Stimulated activated naive CD4-positive, alpha-beta T cell treated with Interleukin-2 at 50 U/mL for 16 hours (primary cell): Measurements from ENCODE around the gene MEGF8.

Experiments used
- DNase-seq: peaks from one replicate; lab custom pipeline; 2025; lab: John Stamatoyannopoulos, UW

MEGF8 gene, protein sequence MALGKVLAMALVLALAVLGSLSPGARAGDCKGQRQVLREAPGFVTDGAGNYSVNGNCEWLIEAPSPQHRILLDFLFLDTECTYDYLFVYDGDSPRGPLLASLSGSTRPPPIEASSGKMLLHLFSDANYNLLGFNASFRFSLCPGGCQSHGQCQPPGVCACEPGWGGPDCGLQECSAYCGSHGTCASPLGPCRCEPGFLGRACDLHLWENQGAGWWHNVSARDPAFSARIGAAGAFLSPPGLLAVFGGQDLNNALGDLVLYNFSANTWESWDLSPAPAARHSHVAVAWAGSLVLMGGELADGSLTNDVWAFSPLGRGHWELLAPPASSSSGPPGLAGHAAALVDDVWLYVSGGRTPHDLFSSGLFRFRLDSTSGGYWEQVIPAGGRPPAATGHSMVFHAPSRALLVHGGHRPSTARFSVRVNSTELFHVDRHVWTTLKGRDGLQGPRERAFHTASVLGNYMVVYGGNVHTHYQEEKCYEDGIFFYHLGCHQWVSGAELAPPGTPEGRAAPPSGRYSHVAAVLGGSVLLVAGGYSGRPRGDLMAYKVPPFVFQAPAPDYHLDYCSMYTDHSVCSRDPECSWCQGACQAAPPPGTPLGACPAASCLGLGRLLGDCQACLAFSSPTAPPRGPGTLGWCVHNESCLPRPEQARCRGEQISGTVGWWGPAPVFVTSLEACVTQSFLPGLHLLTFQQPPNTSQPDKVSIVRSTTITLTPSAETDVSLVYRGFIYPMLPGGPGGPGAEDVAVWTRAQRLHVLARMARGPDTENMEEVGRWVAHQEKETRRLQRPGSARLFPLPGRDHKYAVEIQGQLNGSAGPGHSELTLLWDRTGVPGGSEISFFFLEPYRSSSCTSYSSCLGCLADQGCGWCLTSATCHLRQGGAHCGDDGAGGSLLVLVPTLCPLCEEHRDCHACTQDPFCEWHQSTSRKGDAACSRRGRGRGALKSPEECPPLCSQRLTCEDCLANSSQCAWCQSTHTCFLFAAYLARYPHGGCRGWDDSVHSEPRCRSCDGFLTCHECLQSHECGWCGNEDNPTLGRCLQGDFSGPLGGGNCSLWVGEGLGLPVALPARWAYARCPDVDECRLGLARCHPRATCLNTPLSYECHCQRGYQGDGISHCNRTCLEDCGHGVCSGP (N-terminal part only)

DNA sequence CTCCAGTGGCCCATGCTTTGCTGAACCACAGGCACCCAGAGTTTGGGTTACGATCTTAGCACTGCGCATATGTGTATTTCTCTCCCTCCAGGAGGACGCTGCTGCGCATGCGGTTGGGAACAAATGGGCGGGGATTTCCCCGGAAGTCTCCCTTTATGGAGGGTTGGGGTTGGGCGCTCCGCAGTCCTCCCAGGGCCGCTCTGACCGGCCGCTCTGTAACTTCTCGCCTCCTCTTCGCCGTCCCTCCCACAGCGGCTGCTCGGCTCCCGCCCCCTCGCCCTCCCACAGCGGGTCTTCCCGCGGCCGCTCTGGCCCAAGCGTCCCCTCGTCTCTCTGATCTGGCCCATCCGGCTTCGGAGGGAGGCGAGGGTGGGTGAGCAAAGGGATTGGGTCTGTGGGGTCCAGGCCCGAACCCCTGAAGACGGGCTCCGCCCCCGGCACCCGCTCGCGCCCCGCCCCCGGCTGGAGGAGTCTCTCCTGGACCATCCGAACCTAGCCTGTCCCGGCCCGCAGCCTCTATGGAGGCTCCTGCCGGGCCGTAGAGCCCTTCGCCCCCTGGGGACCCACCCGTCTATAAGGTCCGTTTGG is at the start of gene MEGF8:
MEGF8 (plus strand) TSS at position 328 of the 588 bp plus-strand sequence. CDS start 609 bp downstream, outside the sequence.
- peak; percentile 98 for DNase-seq

DNA sequence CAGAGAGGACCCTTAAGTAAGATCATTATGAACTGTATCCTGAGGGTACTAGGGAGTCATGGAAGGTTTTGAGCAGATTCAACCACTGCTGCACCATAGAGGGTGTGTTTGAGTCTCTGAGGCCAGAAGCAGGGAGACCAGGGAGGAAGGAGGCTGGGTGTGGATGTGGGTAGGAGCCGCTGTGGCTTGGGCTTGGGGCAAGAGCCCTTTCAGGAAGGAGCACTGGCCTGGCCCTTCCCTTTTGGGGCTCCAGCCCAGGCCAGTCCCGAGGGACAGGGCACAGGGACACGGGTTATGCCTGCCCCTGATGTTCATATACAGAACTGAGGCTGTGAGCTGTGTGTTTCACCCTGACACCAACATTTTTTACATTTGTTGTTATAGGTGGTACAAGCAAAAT is 49.2 kb upstream of the MEGF8 start:
- DNase-seq, result no peak

DNA sequence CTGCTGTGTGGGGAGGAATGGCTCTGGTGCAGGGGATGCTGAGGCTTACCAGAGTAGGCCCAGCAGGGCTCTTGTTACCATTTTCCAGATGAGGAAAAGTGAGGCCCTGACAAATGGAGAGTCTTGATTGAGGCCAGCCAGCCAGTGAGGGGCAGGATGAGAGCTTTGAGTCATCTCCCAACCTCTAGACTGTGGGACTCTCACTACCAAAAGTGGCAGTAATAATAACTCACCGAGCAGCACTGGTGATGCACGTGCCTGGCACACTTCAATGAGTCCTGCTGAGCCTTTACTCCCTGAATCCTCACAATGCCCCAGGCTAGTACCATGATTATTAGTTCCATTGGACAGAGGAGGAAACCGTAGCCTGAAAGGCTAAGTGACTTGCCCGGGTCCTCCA is 48.6 kb upstream of the MEGF8 start:
- DNase-seq, result peak; percentile 37

DNA sequence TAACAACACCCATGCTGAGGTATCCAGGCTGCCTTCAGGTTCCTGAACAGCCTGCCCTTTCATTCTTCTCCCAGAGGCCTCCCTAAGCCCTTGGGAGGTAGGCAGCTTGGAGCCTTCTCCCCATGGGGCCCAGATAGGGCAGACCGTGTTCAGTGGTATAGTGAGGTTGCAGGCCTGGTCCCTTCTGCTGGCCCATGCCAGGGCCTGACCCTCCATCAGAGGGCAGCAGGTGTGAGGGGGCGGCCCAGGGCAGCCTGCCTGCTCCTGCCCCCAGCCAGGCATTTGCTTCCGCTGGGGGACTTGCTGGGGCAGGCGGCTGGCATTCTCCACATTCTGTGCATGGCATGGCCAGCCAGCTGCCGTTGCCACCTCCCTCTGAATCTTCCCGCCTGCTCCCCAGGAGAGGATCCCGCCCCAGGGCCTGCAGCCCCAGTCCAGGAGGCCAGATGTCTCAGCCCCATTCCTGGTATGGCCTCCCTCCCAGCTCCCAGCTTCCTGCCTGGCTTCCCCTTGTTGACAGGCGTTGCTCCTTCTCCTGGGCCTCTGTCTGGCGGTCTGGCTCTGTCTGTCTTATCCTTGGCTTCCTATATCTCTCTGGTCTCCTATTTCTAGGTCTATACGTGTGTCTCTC is 47.5 kb upstream of the MEGF8 start:
- no peak for DNase-seq

DNA sequence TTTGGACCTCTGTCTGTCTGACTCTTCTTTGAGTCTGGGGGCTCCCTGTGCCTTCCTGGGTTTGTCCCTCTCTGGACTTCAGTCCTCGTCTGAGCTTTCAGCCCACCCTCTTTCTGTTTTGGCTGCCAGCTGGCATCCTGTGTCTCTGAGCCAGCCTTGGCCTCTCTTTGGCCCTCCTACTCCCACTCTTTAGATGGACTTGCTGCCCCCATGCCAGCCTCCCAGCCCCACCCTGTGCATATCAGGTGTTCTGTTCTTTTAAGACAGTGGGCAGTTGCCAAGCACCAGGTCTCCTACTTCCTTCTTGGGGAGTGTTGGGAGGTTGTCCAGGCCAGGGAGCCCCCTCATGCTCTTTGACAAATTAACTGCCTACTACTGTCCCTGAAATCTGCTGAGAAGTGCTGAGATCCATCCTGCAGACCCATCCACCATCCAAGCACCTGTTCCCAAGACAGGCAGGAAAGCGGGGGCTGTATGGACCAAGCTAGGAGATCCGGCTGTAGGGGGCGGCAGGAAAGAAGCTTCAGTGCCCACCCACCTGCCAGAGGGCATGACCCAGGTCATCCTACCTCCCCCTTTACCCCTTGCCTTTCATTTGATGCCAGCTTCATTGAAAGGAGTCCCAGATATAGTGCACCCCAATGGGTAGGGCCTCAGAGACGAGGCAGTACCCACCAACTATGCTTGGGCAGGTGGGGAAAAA is 46.8 kb upstream of the MEGF8 start:
- no peak for DNase-seq

DNA sequence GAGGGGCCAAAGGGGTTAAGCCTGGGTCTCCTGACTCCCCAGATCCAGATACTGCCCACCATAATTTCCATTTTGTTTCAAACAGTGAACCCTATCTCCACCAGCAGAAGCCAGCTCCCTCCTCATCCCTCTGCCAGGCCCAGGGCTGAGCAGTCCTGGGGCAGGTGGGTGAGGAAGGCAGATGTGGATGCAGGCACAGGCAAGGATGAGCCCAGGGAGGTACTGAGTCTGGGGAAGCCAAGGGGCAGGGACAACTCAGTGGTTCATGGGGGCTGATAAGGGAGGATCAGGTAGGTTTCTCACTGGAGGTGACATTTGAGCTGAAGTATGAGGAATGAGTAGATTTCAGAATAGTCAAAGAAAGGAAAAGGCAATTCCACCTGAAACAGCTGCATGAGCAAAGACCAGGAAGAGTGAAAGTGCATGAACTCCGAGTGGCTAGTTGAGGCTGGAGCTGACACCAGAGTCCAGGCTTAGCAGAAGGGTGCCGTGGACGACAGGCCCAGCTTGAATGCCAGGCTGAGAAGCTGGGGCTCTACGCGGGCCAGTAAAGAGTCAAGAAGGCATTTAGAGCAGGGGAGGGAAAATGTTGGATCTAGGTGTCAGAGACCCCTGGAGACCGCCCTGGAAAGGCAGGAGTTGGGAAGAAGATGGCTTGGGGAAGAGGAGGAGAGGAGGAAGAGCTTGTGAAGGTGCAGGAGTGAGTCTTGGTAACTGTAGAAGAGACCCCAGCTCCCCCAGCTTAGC is 46.1 kb upstream of the MEGF8 start:
- DNase-seq, result no peak

DNA sequence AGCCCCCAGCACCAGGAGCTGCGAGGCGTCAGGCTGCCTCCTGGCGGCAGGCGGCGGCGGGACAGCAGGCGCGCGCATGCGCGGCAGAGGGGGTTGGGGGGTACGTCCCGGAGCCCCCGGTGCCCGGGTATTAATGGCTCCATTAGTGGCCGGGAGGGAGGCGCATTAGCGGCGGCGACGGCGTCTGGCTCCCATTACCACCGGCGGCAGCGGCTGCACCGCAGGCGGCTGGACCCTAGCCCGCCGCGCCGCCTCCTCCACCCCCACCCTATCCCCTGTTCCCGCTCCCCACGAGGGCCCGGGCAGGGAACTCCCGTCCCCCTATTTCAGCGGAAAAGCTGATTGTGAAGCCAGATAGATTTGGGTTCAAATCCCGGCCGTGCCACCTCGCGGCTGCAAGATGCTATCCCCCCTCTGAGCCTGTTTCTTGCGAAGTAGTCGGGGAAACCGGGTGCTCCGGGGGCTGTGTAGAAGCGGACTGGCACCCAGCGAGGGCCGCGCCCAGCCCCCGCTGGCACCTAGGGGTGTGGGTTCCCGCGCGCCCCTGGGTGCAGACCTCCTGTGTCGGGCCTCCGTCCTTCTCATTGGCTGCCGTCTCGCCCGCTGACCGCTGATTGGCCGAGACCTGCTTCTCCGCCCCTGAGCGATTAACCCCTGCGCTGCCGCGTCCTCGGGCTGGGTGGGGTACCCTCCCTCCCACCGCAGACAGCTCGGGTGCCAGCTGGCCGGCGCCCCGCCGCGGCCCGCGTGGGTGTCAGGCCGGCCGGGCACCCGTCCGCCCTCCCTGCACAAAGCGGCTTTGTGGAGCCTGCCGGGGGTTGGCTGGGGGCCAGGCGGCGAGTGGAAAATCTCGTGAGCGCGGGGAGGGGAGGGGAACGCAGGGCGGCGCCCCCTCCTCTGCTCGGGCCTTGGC is 45.3 kb upstream of the MEGF8 start:
- DNase-seq, result peak; percentile 87

DNA sequence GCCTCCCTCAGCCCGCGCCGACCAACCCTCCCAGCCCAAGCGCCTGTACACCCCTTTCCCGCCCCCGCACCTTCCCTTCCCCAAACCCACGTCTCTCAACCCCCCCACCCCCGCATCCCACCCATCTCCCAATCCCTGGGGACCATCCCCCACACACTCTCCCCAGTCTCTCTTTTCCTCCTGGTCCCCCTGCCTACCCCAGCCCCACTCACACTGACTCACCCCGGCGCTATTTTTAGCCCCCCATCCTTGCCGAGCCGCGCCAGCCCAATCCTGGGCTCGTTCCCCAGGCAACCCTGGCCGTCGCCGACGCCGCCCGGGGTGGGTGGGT is 44.7 kb upstream of the MEGF8 start:
- peak; percentile 44 for DNase-seq

DNA sequence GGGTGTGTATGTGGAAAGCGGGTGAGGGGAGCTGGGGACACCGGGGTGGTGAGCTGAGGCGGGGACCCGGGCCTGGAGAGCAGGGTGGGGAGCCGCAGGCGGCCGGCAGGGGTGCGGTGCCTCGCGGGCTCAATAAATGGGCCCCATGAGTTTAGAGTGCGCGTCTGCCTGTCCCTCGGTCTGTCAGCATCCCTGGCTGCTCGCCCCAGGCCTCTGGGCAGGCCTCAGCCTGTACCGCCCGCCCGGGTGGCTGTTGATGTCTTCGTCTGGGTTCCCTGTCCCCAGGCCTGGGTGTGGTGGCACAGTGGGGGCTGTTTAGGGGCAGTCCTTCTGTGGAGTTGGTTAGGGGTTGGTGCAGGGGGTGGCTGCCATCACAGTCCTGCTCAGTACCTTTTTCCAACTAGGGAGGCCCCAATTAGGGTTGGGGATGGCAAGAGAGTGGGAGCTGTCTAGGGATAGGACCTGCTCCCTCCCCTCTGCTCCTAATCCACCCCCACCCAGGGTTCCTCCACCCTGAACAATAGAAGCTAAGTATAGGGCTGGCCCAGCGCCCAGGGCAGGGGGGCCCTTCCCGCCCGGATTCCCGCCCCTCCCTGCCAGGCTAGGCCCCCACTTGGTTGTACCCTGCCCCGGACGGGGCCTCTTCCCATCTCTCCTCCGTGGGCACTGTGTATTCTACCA is 44.1 kb upstream of the MEGF8 start:
- DNase-seq, result peak; percentile 44

DNA sequence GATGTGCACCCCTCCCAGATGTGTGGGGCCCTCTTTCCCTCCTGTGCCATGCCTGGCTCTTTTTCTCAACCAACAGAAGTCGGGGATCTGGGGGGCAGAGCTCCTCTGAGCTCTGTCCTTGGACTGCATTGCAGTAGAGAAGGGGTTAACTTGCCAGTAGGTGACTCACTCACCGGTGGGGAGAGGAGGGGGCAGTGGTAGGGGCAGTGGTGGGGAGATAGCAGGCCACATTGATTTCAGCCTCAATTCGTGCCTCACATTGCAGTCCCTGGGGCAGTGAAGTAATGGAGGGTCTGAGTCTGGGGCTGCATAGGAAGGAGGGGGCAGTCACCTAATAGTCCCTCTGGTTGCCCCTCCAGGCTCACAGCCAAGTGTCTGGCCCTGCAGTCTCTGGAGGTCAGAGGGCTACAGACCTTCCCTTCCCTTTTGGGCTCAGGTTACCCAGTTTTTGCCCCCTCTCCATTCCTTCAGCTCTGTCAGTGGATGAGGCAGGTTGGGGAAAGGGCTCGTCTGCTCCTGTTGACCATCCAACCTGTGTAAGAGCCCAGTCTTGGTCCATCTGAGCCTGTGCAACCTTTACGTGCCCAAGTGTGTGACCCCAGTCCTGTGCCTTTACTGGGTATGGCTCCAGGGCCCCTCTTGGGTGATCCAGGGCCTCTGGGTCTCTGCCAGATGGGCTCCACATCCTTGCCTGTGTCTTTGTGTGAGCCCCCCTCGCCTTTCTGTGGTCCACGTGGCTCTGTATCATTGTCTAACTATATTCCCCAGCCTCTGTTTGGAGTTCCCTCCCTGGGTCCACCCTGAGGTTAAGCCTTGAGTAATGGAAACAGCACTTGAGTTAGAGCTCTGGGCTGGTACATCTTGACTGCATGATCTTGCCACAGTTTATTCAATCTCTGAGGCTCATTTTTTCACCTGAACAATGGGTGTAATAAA is 43.3 kb upstream of the MEGF8 start:
- peak; percentile 6 for DNase-seq

DNA sequence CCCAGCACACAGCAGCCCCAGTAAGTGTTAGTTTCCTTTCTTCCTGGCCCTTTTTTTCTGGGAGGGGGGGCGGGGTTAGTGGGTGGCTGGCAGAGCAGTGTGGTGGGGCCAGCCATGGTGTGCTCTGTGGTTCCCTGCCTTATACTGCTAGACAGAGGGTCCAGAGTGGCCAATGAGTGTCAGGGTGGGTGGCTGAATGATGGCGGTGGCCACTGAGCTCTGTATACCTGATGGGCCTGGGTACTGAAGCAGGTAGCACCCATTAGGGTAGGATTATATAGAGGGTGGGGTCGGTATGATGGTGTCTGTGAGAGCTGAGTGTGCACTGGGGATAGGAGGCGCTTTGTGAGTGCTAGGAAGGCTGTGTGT is 42.6 kb upstream of the MEGF8 start:
- DNase-seq, result no peak

DNA sequence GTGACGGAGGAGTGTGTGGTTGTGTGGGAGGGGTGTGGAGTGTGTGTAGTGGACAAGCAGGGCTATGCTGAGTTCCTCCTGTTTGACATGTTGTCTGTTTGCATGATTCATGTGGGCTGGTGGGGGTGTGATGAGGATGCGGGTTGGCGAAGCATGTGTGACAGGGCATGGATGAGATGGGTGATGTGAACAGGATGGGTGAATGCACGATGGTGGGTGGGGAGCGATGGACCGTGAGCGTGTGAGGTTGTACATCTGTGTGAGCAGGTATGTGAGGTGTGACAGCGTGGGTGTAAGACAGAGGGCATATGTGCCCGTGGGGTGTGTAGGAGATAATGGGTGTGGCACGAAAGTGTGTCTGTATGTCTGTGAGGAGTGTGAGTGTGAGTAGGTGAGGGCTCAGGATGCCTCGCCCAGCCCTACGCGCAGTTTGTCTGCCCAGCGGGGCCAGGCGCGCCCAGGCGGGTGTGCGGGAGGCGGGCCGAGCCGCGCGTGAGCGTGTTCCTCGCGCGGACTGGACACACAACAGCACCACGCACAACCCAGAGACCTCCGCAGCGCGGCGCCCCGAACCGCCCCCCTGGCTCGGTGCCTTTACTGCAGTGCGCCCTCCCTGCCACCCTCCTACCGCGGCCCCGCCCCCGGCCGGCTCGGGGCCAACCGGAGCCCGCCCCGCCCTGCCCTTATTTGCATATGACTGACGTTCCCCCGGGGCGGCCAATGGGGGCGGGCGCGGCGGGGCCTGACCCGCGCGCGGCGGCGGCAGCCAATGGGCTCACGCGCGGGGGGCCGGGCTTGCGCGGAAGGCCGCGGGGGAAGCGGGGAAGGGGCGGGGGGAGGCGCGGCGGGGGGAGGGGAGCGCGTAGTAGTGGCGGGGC is 42.0 kb upstream of the MEGF8 start:
- DNase-seq, result peak; percentile 95

DNA sequence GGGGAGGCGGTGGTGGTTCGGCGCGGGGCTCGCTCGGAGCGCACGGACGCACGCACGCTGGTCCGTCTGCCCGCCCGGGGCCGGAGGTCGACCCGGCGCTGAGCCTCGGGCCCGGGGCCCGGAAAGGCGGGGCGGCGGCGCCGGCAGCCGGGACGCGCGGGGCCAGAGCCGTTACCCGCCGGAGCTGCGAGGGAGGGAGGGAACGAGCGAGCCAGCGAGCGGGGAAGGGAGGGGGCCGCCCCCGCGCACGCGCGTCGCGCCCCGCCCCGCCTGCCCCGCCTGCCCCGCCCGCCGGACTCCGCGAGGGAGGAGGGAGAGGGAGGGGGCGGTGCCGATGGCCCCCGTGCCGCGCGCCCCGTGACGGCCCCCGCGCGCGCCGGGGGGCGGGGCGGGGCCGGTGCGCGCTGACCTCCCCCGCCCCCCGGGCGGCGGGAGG is 41.4 kb upstream of the MEGF8 start:
- DNase-seq, result peak; percentile 81

DNA sequence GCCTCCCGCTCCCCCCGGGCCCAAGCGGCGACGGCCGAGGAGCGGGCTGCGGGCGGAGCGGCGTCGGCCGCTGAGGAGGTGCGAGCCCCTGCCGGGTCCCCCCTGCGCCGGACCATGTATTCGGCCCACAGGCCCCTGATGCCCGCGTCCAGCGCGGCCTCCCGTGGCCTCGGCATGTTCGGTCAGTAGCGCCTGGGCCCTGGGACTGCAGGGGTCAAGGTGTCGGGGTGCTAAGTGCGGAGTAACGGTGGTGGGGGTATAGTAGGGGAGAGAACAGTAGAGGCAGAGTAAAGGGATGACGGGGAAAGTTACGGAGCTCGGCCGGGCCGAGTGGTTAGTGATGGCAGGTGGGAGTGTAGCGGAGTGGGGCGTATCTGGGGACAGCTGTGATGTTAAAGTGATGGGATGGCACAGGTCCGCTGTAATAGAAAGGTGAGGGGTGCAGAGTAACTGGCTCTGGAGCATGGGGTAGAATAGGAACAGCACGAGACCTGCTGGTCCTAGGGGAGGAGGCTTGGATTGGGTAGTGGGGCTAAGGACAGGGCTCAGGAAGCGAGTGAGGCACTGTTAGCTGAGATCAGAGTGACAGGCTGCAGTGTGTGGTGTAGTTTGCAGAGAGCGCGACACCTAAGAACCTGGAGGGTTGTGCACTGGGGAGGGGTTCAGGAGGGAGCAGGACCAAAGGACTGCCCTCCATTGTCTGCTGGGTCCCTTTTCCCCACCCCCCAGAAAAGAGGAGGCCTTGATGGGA is 40.7 kb upstream of the MEGF8 start:
- no peak for DNase-seq

DNA sequence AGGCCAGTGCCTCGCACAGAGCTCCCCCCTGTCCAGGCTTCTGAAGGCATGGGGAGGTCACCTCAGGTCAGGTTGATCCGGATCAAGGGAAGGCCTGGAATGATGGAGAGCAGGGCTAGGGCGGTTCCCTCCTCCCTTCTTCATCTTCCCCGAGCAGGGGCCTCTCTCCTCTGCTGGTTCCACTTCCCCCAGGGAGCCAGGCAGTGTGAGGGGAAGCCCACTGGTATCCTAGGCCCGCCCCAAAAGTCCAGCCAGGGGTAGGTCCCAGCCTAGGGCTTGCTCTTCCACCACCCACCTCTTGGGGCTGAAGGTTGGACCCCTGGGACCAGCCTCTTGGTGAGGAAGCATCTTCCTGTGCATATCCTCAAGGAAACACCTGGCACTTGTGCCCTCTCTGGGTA is 39.9 kb upstream of the MEGF8 start:
- no peak for DNase-seq

DNA sequence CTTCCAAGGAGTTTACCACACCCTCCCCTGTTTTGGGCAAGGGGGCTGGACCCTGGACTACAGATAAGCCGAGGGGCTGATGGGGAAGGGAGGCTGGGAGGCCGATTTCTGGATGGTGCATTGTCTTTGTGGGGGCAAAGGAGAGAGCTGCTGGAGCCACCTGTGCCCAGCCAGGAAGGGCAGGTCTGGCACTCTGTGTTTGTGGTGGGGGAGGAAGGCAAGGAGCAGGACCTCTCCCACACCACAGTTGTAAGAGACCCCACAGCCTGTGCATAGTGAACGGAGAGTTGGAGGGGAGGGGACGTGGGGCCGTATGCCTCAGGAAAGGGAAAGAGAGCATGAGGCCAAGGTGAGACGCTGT is 39.5 kb upstream of the MEGF8 start:
- DNase-seq, result no peak
